Adipocyte (in vitro differentiated cells): ENCODE data around the gene SRCIN1.

Experiments
- DNase-seq: peaks from one replicate; pipeline ENCODE4 v3.0.0-alpha.2; 2015; ENCODE audit warnings: low read depth
- H3K27me3 ChIP-seq: replicated peaks from 2 replicates; pipeline ENCODE4 v1.7.0; 2013; ENCODE audit warnings: mild to moderate bottlenecking, low read length, moderate library complexity; ENCODE audit not compliant: control insufficient read depth, insufficient read depth
- H3K36me3 ChIP-seq: 2 replicates; pipeline ENCODE4 v1.7.0; 2013; ENCODE audit warnings: low read length, mild to moderate bottlenecking, moderate library complexity; ENCODE audit not compliant: control insufficient read depth, insufficient read depth, severe bottlenecking
- H3K4me1 ChIP-seq: 2 replicates; pipeline ENCODE4 v1.7.0; 2013; ENCODE audit warnings: mild to moderate bottlenecking, low read length, moderate library complexity; ENCODE audit not compliant: control insufficient read depth, insufficient read depth
- H3K4me3 ChIP-seq: 2 replicates; pipeline ENCODE4 v1.7.0; 2013; ENCODE audit warnings: mild to moderate bottlenecking, low read length, moderate library complexity
- H3K9ac ChIP-seq: 2 replicates; pipeline ENCODE4 v1.7.0; 2013; ENCODE audit warnings: mild to moderate bottlenecking, low read length, moderate library complexity
- H3K9me3 ChIP-seq: 2 replicates; pipeline ENCODE4 v1.7.0; 2013; ENCODE audit warnings: mild to moderate bottlenecking, low read length, moderate library complexity; ENCODE audit not compliant: control insufficient read depth

SRCIN1 gene

DNA sequence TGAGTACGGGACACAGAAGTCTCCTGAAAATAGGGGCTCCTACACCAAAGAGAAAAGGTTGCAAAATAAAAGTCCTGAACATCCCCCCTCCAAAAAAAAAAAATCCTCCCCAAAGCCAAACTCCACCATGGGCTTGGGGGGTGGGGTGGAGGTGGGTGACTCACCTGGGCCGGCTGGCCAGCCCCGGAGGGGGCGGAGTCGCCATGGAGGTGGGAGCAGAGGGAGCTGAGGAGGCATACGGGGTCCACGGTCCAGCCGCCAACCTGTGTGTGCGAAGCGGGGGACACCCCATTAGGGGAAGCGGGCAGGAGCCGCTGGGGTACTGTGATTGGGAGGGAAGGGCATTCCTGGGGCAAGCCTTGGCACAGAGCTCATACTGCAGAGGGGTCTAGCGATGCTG, 31.0 kb downstream of the SRCIN1 start:
- Histone ChIP-seq H3K9me3 (no peaks in the 10 kb centered on the region), H3K27me3 (peaks cover 84% of the 10 kb centered on the region), H3K36me3 (no peaks in the 10 kb centered on the region), H3K4me3 (no peak overlapping the region), H3K4me1 (peaks cover 32% of the 10 kb centered on the region), H3K9ac (no peak overlapping the region)
- no peak for DNase-seq

DNA sequence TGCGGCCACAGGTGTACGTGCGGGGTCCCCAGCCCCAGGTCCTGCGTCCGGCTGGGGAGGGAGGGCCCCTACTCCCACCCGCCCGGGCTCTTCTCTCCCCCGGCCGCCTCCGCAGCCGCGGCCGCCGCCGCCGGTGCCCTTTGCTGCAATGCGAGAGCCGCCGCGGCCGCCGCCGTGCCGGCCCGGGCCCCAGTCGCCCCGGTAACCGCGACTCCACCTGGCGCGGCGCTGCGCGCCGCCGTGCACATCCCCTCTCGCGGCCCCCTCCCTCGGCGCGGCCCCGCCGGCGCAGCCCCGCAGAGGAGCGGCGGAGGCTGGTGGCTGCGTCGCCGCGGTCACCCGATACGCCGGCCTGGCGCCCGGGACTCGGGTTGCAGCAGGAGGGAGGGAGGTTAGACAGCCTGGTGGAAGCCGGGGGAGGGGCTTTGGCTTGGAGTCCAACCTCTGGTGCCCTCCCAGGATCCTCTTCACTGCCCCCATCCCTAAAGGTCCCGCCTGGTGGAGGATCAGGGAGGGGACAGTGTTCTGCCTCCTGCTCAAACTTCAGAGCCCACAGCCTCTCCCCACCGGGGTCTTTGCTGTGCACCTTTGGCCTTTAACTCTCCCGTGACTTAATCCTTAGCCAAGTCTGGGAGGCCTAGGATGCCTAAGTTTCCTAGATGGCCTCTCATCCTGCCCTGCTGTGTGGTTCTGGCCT, 32.9 kb downstream of the SRCIN1 start:
- Histone ChIP-seq H3K27me3 (peaks cover 79% of the 10 kb centered on the region), H3K9me3 (no peaks in the 10 kb centered on the region), H3K4me1 (peaks cover 17% of the 10 kb centered on the region), H3K9ac (no peak overlapping the region), H3K4me3 (peak overlapping the region; percentile 55), H3K36me3 (no peaks in the 10 kb centered on the region)
- peak; percentile 44 for DNase-seq

DNA sequence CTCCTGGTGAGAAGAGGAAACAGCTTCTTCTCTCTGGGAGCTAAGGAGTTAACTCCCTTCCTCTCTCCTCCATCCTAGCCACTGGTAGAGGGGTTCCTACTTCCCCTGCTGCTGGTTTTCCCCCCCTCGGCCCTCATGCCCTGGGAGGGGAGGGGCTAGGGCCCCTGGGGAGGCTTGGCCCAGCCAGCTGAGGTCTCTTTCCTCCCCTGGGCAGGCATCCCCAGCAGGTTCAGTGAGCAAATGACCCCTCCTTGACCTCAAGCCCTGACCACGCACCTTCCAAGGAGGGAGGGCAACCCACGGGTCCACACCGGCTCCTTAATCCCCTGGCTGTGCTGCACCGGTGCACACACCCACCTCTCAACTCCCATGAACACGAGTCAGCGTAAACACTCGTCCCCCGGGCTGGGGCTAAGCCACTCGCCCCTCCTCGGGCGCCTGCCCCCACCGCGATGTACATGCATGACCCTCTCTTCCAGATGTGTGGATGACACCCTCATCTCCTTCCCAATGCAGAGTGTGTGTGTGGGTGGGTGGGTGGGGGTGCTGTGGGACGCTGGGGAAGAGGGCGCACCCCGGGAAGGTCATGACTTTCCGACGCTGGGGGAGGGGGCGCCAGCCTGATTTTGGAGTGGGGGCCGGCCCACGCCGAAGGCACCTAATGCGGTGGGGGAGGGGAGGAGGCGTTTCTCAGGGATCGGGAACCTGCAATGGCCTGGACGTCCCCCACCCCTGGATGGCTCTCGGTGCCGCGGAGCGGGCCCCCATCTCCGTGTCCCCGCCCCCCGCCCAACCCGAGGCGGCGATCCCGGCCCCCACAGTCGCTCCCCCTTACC, 33.7 kb downstream of the SRCIN1 start:
- H3K4me3 ChIP-seq = peak overlapping the region; percentile 63
- no peaks in the 10 kb centered on the region for H3K36me3 ChIP-seq
- H3K9me3 ChIP-seq = no peaks in the 10 kb centered on the region
- DNase-seq = no peak
- peaks cover 79% of the 10 kb centered on the region for H3K27me3 ChIP-seq
- peak overlapping the region; percentile 16 for H3K9ac ChIP-seq
- peaks cover 16% of the 10 kb centered on the region for H3K4me1 ChIP-seq

DNA sequence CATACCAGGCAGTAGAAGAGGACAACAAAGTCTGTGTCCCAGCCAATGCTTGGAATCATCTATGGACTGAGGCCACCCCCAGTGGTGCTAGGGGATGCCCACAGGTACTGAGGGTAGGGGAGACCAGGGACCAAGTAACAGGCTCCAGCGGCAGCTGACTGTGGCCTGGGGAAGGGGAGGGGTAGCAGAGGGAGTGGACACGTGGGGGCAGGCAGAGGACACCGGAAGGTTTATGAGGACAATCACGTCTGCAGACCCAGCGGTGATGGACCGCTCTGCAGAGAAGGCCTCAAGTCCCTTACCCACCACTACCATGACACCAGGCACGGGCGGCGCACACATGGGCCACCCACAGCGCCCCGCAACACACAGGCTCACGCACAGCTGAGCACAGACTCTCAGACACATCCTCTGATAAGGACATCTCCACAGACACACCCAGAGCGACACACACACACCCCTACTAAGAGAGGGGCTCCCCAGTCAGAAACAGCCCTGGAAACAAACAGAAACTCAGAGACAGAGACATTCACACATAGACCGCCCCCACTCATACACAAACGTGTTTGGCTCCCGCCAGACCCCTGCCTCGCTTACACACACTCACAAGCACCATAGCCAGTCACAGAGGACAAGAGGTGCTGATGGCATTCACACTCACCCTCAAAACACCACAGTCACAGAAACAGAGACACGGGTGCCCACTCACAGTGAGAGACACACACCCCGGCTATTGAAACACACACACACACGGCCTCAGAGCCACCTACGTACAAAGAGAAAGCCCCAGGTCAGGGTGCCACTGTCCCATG, 35.8 kb downstream of the SRCIN1 start:
- H3K9ac ChIP-seq = no peak overlapping the region
- peaks cover 16% of the 10 kb centered on the region for H3K4me1 ChIP-seq
- DNase-seq = no peak
- peaks cover 85% of the 10 kb centered on the region for H3K27me3 ChIP-seq
- H3K4me3 ChIP-seq = no peak overlapping the region
- no peaks in the 10 kb centered on the region for H3K36me3 ChIP-seq
- no peaks in the 10 kb centered on the region for H3K9me3 ChIP-seq

DNA sequence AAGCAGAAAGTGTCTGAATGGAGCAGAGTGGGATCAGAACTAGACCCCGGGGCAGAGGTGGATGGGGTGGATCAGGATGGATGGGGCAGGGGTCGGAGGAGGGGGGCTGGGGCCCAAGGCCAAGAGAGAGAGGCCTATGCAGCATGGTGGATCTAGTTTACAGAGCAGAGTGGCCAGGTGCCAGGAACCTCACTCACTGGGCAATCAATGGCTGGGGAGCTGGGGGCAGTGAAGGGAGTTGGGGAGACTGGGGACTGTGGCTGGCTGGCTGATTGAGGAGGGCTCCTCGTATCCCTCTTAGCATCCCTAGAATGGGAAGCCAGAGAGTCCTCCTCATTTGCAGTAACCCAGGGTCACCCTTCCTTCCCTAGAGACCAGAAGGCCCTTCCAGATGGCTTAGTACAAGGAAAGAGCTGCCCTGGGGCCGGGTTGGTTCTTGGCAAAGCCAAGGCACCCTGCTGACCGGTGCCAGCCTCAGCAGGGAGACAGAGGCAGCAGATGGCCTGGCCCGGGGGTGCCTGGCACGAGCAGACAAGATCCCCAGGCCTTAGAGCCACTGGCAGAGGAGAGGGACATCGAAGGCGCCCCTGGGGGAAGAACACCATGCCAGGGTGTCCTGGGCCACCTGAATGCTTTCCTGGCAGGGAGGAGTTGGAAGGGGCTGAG, 36.8 kb downstream of the SRCIN1 start:
- DNase-seq = no peak
- Histone ChIP-seq H3K36me3 (no peaks in the 10 kb centered on the region), H3K4me1 (peaks cover 16% of the 10 kb centered on the region), H3K9ac (no peak overlapping the region), H3K9me3 (no peaks in the 10 kb centered on the region), H3K4me3 (no peak overlapping the region), H3K27me3 (peaks cover 84% of the 10 kb centered on the region)

DNA sequence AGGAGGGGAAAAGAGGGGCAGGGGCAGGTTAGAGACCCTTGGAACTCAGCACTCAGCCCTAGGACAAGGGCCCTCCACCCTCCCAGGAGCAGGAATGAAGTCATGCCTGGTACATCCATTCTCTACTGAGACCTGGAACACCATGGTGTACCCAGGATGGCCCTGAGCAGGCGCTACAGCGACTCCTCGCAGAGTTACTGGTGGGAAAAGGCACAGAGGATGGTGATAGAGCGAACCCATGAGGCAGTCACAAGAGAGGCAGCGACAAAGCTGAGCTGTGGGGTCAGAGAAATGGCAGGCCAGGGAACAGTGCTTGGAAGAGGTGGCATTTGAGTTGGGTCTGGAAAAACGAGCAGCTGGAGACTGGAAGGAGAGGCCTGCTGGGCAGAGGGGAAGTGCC, 37.5 kb downstream of the SRCIN1 start:
- Histone ChIP-seq H3K4me3 (no peak overlapping the region), H3K36me3 (no peaks in the 10 kb centered on the region), H3K9me3 (no peaks in the 10 kb centered on the region), H3K27me3 (peaks cover 84% of the 10 kb centered on the region), H3K9ac (no peak overlapping the region), H3K4me1 (peaks cover 16% of the 10 kb centered on the region)
- no peak for DNase-seq

DNA sequence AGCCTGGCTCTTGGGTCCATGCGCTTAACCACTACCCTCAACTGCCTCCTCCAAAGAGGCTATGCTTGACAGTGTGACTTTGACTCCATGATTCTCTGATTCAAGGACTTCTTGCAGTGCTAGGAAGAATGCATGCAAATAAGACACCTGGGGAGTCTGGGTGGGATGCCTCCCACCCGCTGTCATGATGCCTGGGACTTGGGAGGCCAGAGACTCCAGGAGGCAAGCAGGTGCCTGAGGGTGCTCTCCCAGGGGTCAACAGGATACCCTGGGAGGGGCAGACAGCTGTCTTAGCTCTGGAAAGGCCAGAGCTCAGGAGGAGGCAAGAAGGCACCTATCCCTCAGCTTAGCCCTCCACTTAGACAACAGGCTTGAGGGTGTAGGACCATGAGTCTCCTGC, 38.4 kb downstream of the SRCIN1 start:
- peaks cover 12% of the 10 kb centered on the region for H3K4me1 ChIP-seq
- no peaks in the 10 kb centered on the region for H3K36me3 ChIP-seq
- H3K9me3 ChIP-seq = no peaks in the 10 kb centered on the region
- no peak for DNase-seq
- H3K27me3 ChIP-seq = peaks cover 87% of the 10 kb centered on the region
- no peak overlapping the region for H3K9ac ChIP-seq
- H3K4me3 ChIP-seq = no peak overlapping the region

DNA sequence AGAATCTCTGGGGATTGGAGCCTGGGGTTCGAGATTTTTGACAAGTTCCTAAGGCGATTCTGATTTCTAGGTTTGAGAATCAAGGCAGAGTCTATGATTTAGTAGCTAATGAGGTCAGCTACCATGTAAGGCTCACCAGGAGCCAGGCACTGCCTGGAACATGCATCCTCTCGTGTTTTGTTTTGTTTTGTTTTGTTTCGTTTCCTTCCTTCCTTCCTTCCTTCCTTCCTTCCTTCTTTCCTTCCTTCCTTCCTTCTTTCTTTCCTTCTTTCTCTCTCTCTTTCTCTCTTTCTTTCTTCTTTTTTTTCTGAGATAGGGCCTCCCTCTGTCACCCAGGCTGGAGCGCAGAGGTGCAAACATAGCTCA, 39.1 kb downstream of the SRCIN1 start:
- Histone ChIP-seq H3K27me3 (peaks cover 86% of the 10 kb centered on the region), H3K4me1 (peaks cover 8% of the 10 kb centered on the region)

DNA sequence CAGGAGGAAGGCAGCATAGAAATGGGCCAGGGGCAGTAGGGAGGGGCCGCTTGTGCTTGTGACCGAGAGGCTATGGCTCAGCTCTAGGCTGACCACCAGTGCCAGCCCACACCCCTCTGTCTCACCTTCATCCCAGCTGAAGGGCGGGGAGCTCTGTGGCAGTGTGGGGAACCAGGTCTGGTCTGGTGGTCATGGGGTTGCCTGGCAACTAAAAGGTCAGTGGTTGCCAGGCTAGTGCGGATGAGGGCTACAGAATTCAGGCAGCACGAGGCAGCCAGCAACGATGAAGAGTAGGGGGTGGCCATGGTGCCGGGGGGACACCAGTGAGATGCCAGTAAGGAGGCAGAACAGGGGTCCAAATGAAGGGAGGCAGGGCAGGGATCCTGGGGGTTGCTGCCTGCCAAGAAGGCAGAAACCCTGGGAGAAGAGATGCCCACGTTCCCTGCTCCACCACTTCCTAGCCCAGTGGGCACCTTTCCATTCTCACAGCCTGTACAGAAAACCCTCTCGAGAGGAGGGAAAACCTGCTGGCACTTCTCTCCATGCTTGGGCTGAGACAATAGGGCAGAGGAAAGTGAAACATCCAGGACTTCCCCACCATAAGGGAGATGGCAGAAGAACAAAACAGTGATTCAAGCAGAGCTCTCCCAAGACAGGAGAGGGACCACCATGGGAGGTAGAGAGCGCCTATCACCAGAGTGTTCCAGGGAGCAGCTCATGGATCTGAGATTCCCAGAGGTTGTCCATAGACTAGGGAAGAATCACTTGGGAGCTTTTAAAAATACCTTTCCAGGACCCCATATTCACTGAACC, 39.7 kb downstream of the SRCIN1 start:
- H3K27me3 ChIP-seq = peaks cover 85% of the 10 kb centered on the region
- peaks cover 2% of the 10 kb centered on the region for H3K4me1 ChIP-seq
- H3K9ac ChIP-seq = no peak overlapping the region
- H3K9me3 ChIP-seq = no peaks in the 10 kb centered on the region
- no peak overlapping the region for H3K4me3 ChIP-seq
- H3K36me3 ChIP-seq = no peaks in the 10 kb centered on the region
- no peak for DNase-seq

More for the DNA sequence above, 39.1 kb downstream of the SRCIN1 start:
- DNase-seq = no peak
- Histone ChIP-seq H3K36me3 (no peaks in the 10 kb centered on the region), H3K9ac (no peak overlapping the region), H3K4me3 (no peak overlapping the region), H3K9me3 (no peaks in the 10 kb centered on the region)

DNA sequence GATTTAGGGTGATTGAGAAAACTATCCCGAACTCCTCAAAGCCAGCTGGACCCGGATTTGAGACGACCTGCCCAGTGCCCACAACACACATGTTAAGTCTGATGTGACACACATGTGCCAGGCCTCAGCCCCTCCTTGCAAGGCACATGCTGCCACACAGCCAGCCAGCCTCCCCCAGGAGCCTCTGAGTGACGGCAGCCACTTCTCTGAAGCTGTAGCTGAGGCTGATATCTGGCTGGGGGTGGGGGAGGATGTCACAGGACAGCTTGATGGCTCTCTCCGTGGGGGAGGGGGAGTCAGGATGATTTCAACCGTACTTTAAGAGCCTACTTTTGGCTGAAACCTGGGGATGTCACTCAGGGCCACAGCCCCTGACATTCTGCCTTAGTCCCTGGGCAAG, 40.9 kb downstream of the SRCIN1 start:
- H3K9me3 ChIP-seq = no peaks in the 10 kb centered on the region
- H3K4me1 ChIP-seq = no peaks in the 10 kb centered on the region
- H3K27me3 ChIP-seq = peaks cover 85% of the 10 kb centered on the region
- H3K4me3 ChIP-seq = no peak overlapping the region
- H3K9ac ChIP-seq = no peak overlapping the region
- DNase-seq = no peak
- no peaks in the 10 kb centered on the region for H3K36me3 ChIP-seq
